B cell (primary cell): ENCODE results near the gene HOXB4. TPM values are rescaled to one million over a fixed set of nuclear protein-coding genes. Genes with fewer than 3 reads are reported as not detected.

Experiments used
- ATAC-seq: fragments of 200-7000 bp; cut with Tn5 transposase; one replicate; pipeline ENCODE4 v1.10.0; 2021; ENCODE audit warnings: low read depth, mild to moderate bottlenecking, moderate number of reproducible peaks, moderate library complexity
- CTCF ChIA-PET: fragments of 350-600 bp; sonication (Branson Sonifier 250); formaldehyde crosslinking; loops from one replicate; lab custom pipeline; 2021; ENCODE audit warnings: antibody characterized with exemption, inconsistent platforms; lab: Charles Lee
- POLR2A ChIA-PET: fragments of 350-600 bp; sonication (Branson Sonifier 250); formaldehyde crosslinking; loops from one replicate; lab custom pipeline; 2021; ENCODE audit warnings: antibody characterized with exemption; lab: Charles Lee
- DNase-seq: peaks from one replicate; pipeline ENCODE4 v3.0.0; 2013
- H2AFZ ChIP-seq: 2 replicates; pipeline ENCODE4 v1.6.1; 2012; ENCODE audit warnings: mild to moderate bottlenecking, low read depth, low read length; ENCODE audit not compliant: insufficient read depth, poor library complexity, severe bottlenecking
- H3K27ac ChIP-seq, 2 donors: 1 replicate in 1 of 2; 2 replicates in 1 of 2; pipeline ENCODE4 v1.5.1; 2012 to 2013; ENCODE audit warnings: low read length in 2 of 2, mild to moderate bottlenecking in 2 of 2, moderate library complexity in 1 of 2
- H3K27me3 ChIP-seq, 4 experiments: fragments of 200-600 bp in 1 of 4; sonication (generic) in 1 of 4; replicated peaks in 1 of 4; 1 replicate in 2 of 4; 2 replicates in 2 of 4; pipeline versions ENCODE4 v1.6.1 to v1.7.0; 2013 to 2016; ENCODE audit warnings: low read length in 3 of 4, mild to moderate bottlenecking in 2 of 4, mixed read lengths in 1 of 4, moderate library complexity in 1 of 4; ENCODE audit not compliant: insufficient read depth in 4 of 4, control insufficient read depth in 3 of 4; ENCODE audit errors: control extremely low read depth in 1 of 4
- H3K36me3 ChIP-seq, 2 experiments: replicated peaks in 1 of 2; 1 replicate in 1 of 2; 2 replicates in 1 of 2; pipeline versions ENCODE4 v1.6.1 to v1.7.1; 2013; ENCODE audit warnings: low read length in 1 of 2; ENCODE audit not compliant: insufficient read depth in 2 of 2, control insufficient read depth in 1 of 2; ENCODE audit errors: control extremely low read depth in 1 of 2, extremely low read depth in 1 of 2
- H3K4me1 ChIP-seq, 2 donors: fragments of 200-600 bp in 1 of 2; sonication (generic) in 1 of 2; 1 replicate in 1 of 2; 2 replicates in 1 of 2; pipeline versions ENCODE4 v1.5.1 to v1.6.1; 2013 to 2017; ENCODE audit warnings: low read length in 2 of 2; ENCODE audit not compliant: control insufficient read depth in 2 of 2, insufficient read depth in 2 of 2
- H3K4me2 ChIP-seq: replicated peaks from 2 replicates; pipeline ENCODE3; 2012; ENCODE audit warnings: mild to moderate bottlenecking, low read depth, low read length; ENCODE audit not compliant: poor library complexity, severe bottlenecking
- H3K4me3 ChIP-seq, 5 experiments: fragments of 200-600 bp in 1 of 5; sonication (generic) in 1 of 5; 1 replicate in 3 of 5; 2 replicates in 2 of 5; pipeline versions ENCODE4 v1.5.1 to v1.7.0; 2011 to 2016; ENCODE audit warnings: low read length in 4 of 5, mild to moderate bottlenecking in 4 of 5, low read depth in 2 of 5, control low read depth in 1 of 5, moderate library complexity in 1 of 5; ENCODE audit not compliant: insufficient read depth in 1 of 5; ENCODE audit errors: control extremely low read depth in 1 of 5, extremely low read depth in 1 of 5
- H3K79me2 ChIP-seq: fragments of 200-600 bp; sonication (generic); one replicate; pipeline ENCODE4 v1.6.0; 2016; ENCODE audit warnings: low read length; ENCODE audit not compliant: control insufficient read depth, insufficient read depth
- H3K9ac ChIP-seq: fragments of 200-600 bp; sonication (generic); 2 replicates; pipeline ENCODE4 v1.6.1; 2017; ENCODE audit warnings: mild to moderate bottlenecking, low read length, moderate library complexity
- H3K9me3 ChIP-seq, 3 donors: one replicate each; pipeline versions ENCODE4 v1.6.1 to v1.7.1; 2013; ENCODE audit warnings: low read length in 2 of 3; ENCODE audit not compliant: control insufficient read depth in 2 of 3, insufficient read depth in 1 of 3; ENCODE audit errors: control extremely low read depth in 1 of 3
- H4K20me1 ChIP-seq: 2 replicates; pipeline ENCODE4 v1.6.0; 2012; ENCODE audit warnings: mild to moderate bottlenecking, low read length; ENCODE audit not compliant: insufficient read depth, control insufficient read depth, poor library complexity, severe bottlenecking
- H3K27ac Mint-ChIP-seq: one replicate; pipeline ENCODE4 v1.8.0; 2021; ENCODE audit warnings: mixed read lengths
- H3K27me3 Mint-ChIP-seq: one replicate; pipeline ENCODE4 v1.8.0; 2021; ENCODE audit warnings: mixed read lengths
- H3K4me1 Mint-ChIP-seq: one replicate; pipeline ENCODE4 v1.8.0; 2021; ENCODE audit warnings: mixed read lengths
- H3K4me3 Mint-ChIP-seq: one replicate; pipeline ENCODE4 v1.8.0; 2021; ENCODE audit warnings: mixed read lengths
- H3K9me3 Mint-ChIP-seq: one replicate; pipeline ENCODE4 v1.8.0; 2022; ENCODE audit warnings: mixed read lengths; ENCODE audit not compliant: insufficient read depth
- CTCF ChIP-seq: fragments of 200-600 bp; IDR thresholded peaks from one replicate; pipeline ENCODE4 v1.8.0; 2022; ENCODE audit warnings: antibody characterized with exemption, mild to moderate bottlenecking
- EZH2 ChIP-seq: IDR thresholded peaks from 2 replicates; pipeline ENCODE4 v1.6.1; 2012; ENCODE audit warnings: borderline replicate concordance, low read depth, mild to moderate bottlenecking, moderate library complexity, low read length; ENCODE audit not compliant: insufficient read depth, poor library complexity, severe bottlenecking
- WGBS: methylation state at CpG from one replicate; pipeline ENCODE4 v1.1.5; 2013; ENCODE audit warnings: missing lambda C conversion rate; ENCODE audit not compliant: insufficient coverage; 5-methylcytosine and 5-hydroxymethylcytosine counted together
- intact Hi-C: fragments of 100-400 bp; cut with micrococcal nuclease; formaldehyde crosslinking; loops from one replicate; pipeline ENCODE4 v1.10.0; 2022
- polyA plus RNA-seq: library from polyadenylated mRNA; depleted of rRNA; stranded (reverse); fragments of >200 nt; gene quantifications from 2 replicates; pipeline ENCODE4 v1.2.3, GENCODE V29; 2012
- total RNA-seq, 2 donors: library from RNA; stranded (reverse); fragments of 120-200 nt in 1 of 2; gene quantifications; 1 replicate in 1 of 2; 2 replicates in 1 of 2; pipeline versions ENCODE4 v1.2.3 to v1.2.4, GENCODE V29; 2013 to 2022

HOXB4 gene
- total and polyA plus RNA-seq, 2 donors (not counting 1 experiment from before 2014, with no cell fraction given): 0.85 to 1.7 TPM

DNA sequence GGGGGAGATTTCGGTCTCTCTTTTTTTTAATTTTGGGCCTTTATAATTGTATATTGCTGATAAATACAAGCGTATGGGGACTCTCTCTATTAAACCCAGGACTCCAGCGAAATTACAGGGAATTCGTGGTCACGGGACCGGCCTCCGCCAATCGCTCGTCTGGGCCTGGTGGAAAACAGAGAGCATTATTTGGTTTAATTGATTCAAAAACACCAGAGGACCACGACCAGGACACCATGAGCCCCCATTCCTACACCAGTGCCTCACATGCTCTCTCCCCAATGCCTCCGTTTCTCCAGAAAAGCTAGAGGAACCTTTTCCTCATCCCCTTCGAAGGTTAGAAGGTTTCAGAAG, 33.2 kb downstream of the HOXB4 start, which contains the start of gene HOXB2:
HOXB2 (minus strand) TSS at position 88 of the 354 bp plus-strand sequence. CDS start 198 bp downstream, outside the sequence.
- peaks cover 31% of the 10 kb centered on the region for H3K4me1 Mint-ChIP-seq
- DNase-seq: no peak
- WGBS: 30% methylated on average over 4 of the region's 12 CpGs
- H3K27ac Mint-ChIP-seq: peak within 1 kb of the TSS; percentile 83
- peak within 1 kb of the TSS; percentile 5 to 73 (median 52) for H3K4me3 ChIP-seq
- no peaks in the 10 kb centered on the region for H4K20me1 ChIP-seq
- peaks cover 53% of the 10 kb centered on the region for H3K27me3 Mint-ChIP-seq
- H3K27ac ChIP-seq: peak within 1 kb of the TSS in 1 of 2 donors; percentile 46
- H3K9ac ChIP-seq: peak within 1 kb of the TSS; percentile 70
- peaks cover 45 to 47% of the 10 kb centered on the region in 2 donors for H3K4me1 ChIP-seq
- H2AFZ ChIP-seq: peak within 1 kb of the TSS; percentile 82
- ChIA-PET POLR2A (no interaction called here), CTCF (no interaction called here)
- H3K36me3 ChIP-seq: no peaks in the 10 kb centered on the region
- H3K27me3 ChIP-seq: peaks cover 0 to 62% (median 28%) of the 10 kb centered on the region in 4 experiments
- TF ChIP-seq EZH2 (no peak), CTCF (no peak)
- peak within 1 kb of the TSS; percentile 96 for H3K4me2 ChIP-seq
- intact Hi-C loops: loop anchor here (10.0 kb wide), 1 partner anchor 50 kb away; no protein-coding TSS in a partner anchor
- H3K79me2 ChIP-seq: no peaks in the 10 kb centered on the region
- peak within 1 kb of the TSS; percentile 94 for H3K4me3 Mint-ChIP-seq
- no peak for ATAC-seq
- H3K9me3 ChIP-seq: peaks cover 0 to 11% (median 0%) of the 10 kb centered on the region in 3 donors
- no peaks in the 10 kb centered on the region for H3K9me3 Mint-ChIP-seq

- Mint-ChIP-seq H3K9me3 (no peaks in the 10 kb centered on the region), H3K27ac (peak overlapping the region; percentile 83), H3K4me3 (peak overlapping the region; percentile 94), H3K4me1 (peaks cover 31% of the 10 kb centered on the region), H3K27me3 (peaks cover 53% of the 10 kb centered on the region)
- TF ChIP-seq CTCF (no peak), EZH2 (no peak)
- peak overlapping the region; percentile 96 for H3K4me2 ChIP-seq
- ATAC-seq (no peak), DNase-seq (peak; percentile 51)
- H2AFZ ChIP-seq: peak overlapping the region; percentile 82
- H3K4me3 ChIP-seq: peak overlapping the region in 4 of 5 experiments; percentile 46 to 73 (median 60)
- peaks cover 0 to 68% (median 28%) of the 10 kb centered on the region in 4 experiments for H3K27me3 ChIP-seq
- H3K4me1 ChIP-seq: peaks cover 45 to 47% of the 10 kb centered on the region in 2 donors
- whole genome bisulfite sequencing: 2% methylated on average over 24 of the region's 38 CpGs
- H3K27ac ChIP-seq: peak overlapping the region in 1 of 2 donors; percentile 46
- intact Hi-C loops: loop anchor here (10.0 kb wide), 1 partner anchor 50 kb away; no protein-coding TSS in a partner anchor
- H4K20me1 ChIP-seq: no peaks in the 10 kb centered on the region
- H3K36me3 ChIP-seq: no peaks in the 10 kb centered on the region
- peaks cover 0 to 11% (median 0%) of the 10 kb centered on the region in 3 donors for H3K9me3 ChIP-seq
- ChIA-PET CTCF (interaction anchor here (0.6 kb wide), 1 partner anchor 74 kb away, joined by 3 read pairs; no protein-coding TSS in a partner anchor), POLR2A (interaction anchor here (0.7 kb wide), 1 partner anchor 1713 kb away, joined by 4 read pairs; no protein-coding TSS in a partner anchor)
- no peaks in the 10 kb centered on the region for H3K79me2 ChIP-seq
- peak overlapping the region; percentile 70 for H3K9ac ChIP-seq
These were observed 33.7 kb downstream of the HOXB4 start for GRCh38 chr17:48544349-48545021.
